Measurements from ENCODE around the gene FAM168A. TPM values are rescaled to one million over a fixed set of nuclear protein-coding genes. Genes with fewer than 3 reads are reported as not detected.

Gene FAM168A
- total and polyA plus RNA-seq, 10 of the 15 experiments (the other 5 are each of a cell fraction or from before 2014, with no cell fraction given), result 1.7 to 20.0 (median 10.0) TPM

DNA sequence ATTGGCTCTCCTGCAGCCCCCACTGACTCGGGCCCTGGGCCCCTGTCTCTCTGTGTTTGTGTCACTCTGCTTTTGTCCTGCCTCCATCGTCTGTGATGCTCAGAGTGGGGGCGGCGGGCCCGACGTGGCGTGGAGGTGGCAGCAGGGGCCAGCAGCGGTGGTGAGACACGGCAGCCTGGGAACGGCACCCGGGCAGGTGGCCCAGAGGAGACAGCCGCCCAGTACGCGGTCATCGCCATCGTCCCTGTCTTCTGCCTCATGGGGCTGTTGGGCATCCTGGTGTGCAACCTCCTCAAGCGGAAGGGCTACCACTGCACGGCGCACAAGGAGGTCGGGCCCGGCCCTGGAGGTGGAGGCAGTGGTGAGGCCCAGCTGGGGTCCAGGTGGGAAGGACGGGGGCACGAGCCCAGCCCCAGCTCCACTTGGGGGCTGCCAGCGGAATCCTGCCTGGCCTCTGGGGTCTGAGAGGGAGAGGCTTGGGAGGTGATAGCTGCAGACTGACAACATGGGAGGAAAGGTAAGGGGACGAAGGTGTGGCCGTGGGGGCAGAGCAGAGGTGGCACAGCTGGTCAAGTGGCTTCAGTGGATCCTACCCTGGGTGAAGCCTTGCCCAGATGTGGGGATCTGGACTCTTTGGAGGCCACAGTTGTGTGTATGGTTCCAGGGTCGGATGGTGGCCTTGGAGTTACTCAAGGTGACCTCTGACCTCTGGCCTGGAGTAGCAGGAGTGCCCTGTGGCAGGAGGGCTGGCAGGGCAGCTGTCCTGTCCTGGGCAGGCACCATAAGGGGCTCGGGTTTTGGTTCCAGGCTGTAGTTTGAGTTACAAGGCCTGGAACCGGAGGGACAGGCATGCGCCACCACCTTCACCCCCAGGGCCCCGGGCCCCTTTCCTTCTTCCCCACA lies 205.6 kb downstream of the FAM168A start:
- Histone ChIP-seq H3K4me3 (no peak overlapping the region), H3K4me1 (ENCODE audit: control insufficient read depth, insufficient read depth, low read length) (peaks cover 16% of the 10 kb centered on the region), H2AFZ (ENCODE audit: control insufficient read depth, low read depth, low read length) (no peak overlapping the region), H3K79me2 (ENCODE audit: control insufficient read depth, insufficient read depth, low read length) (peaks cover 34% of the 10 kb centered on the region), H3K9ac (ENCODE audit: control insufficient read depth, insufficient read depth, low read length) (no peak overlapping the region), H3K36me3 (ENCODE audit: control insufficient read depth in 2 of 2, insufficient read depth in 2 of 2, low read length in 1 of 2) (peaks cover 23 to 75% of the 10 kb centered on the region in 2 experiments), H3K27ac (ENCODE audit: control insufficient read depth, insufficient read depth) (no peak overlapping the region), H3K27me3 (replicated peaks in 1 of 2; ENCODE audit: control insufficient read depth in 2 of 2, insufficient read depth in 2 of 2, low read length in 1 of 2) (no peaks in the 10 kb centered on the region), H4K20me1 (ENCODE audit: control insufficient read depth, insufficient read depth) (no peaks in the 10 kb centered on the region), H3K4me2 (ENCODE audit: control insufficient read depth, insufficient read depth) (no peak overlapping the region), H3K9me3 (replicated peaks; ENCODE audit: control insufficient read depth, insufficient read depth, low read length) (no peaks in the 10 kb centered on the region)
- TF ChIP-seq NR2F1 (conservative IDR thresholded peaks at IDR 0.05) (peak; percentile 66), POLR2A (IDR thresholded peaks at IDR 0.05; ENCODE audit: low read depth, low read length) (peak; percentile 55; the same call in 1 of the 2 replicates), NR2C1 (IDR thresholded peaks at IDR 0.05) (peak; percentile 34; the same call in 1 of the 2 replicates), SPI1 (IDR thresholded peaks at IDR 0.05; ENCODE audit: borderline replicate concordance, insufficient read depth, low read depth, low read length) (no peak)
- TF ChIP-seq, protein P1, sequence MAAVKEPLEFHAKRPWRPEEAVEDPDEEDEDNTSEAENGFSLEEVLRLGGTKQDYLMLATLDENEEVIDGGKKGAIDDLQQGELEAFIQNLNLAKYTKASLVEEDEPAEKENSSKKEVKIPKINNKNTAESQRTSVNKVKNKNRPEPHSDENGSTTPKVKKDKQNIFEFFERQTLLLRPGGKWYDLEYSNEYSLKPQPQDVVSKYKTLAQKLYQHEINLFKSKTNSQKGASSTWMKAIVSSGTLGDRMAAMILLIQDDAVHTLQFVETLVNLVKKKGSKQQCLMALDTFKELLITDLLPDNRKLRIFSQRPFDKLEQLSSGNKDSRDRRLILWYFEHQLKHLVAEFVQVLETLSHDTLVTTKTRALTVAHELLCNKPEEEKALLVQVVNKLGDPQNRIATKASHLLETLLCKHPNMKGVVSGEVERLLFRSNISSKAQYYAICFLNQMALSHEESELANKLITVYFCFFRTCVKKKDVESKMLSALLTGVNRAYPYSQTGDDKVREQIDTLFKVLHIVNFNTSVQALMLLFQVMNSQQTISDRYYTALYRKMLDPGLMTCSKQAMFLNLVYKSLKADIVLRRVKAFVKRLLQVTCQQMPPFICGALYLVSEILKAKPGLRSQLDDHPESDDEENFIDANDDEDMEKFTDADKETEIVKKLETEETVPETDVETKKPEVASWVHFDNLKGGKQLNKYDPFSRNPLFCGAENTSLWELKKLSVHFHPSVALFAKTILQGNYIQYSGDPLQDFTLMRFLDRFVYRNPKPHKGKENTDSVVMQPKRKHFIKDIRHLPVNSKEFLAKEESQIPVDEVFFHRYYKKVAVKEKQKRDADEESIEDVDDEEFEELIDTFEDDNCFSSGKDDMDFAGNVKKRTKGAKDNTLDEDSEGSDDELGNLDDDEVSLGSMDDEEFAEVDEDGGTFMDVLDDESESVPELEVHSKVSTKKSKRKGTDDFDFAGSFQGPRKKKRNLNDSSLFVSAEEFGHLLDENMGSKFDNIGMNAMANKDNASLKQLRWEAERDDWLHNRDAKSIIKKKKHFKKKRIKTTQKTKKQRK (IDR thresholded peaks at IDR 0.05; ENCODE audit: low read depth, low read length), result no peak
- TF ChIP-seq, protein P2, sequence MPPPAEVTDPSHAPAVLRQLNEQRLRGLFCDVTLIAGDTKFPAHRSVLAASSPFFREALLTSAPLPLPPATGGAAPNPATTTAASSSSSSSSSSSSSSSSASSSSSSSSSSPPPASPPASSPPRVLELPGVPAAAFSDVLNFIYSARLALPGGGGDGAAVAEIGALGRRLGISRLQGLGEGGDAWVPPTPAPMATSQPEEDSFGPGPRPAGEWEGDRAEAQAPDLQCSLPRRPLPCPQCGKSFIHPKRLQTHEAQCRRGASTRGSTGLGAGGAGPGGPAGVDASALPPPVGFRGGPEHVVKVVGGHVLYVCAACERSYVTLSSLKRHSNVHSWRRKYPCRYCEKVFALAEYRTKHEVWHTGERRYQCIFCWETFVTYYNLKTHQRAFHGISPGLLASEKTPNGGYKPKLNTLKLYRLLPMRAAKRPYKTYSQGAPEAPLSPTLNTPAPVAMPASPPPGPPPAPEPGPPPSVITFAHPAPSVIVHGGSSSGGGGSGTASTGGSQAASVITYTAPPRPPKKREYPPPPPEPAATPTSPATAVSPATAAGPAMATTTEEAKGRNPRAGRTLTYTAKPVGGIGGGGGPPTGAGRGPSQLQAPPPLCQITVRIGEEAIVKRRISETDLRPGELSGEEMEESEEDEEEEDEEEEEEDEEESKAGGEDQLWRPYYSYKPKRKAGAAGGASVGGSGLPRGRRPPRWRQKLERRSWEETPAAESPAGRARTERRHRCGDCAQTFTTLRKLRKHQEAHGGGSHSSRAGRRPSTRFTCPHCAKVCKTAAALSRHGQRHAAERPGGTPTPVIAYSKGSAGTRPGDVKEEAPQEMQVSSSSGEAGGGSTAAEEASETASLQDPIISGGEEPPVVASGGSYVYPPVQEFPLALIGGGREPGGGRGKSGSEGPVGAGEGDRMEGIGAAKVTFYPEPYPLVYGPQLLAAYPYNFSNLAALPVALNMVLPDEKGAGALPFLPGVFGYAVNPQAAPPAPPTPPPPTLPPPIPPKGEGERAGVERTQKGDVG (CRISPR knock-in tag; IDR thresholded peaks at IDR 0.05), result no peak
- TF ChIP-seq, protein P3, sequence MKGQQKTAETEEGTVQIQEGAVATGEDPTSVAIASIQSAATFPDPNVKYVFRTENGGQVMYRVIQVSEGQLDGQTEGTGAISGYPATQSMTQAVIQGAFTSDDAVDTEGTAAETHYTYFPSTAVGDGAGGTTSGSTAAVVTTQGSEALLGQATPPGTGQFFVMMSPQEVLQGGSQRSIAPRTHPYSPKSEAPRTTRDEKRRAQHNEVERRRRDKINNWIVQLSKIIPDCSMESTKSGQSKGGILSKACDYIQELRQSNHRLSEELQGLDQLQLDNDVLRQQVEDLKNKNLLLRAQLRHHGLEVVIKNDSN (IDR thresholded peaks at IDR 0.05; ENCODE audit: borderline replicate concordance, extremely low read length, insufficient read depth, low read depth, low read length), result no peak
- TF ChIP-seq, protein P4, sequence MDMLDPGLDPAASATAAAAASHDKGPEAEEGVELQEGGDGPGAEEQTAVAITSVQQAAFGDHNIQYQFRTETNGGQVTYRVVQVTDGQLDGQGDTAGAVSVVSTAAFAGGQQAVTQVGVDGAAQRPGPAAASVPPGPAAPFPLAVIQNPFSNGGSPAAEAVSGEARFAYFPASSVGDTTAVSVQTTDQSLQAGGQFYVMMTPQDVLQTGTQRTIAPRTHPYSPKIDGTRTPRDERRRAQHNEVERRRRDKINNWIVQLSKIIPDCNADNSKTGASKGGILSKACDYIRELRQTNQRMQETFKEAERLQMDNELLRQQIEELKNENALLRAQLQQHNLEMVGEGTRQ (IDR thresholded peaks at IDR 0.05; ENCODE audit: borderline replicate concordance, low read depth, low read length), result no peak
- intact Hi-C loops (cut with micrococcal nuclease; ENCODE audit: unreplicated experiment), result loop anchor here (1.0 to 2.0 kb wide), 2 partner anchors 16 to 41 kb away; partner anchors contain the start of gene RELT
- SMC1A ChIA-PET (ENCODE audit: uncharacterized antibody, unreplicated experiment), result interaction anchor here (0.7 to 2.7 kb wide), 10 partner anchors 8 to 269 kb away, joined by 3 to 44 read pairs (median 5); no protein-coding TSS in a partner anchor
- in situ Hi-C loops (cut with MboI), result no loop called here
- ATAC-seq (no peak), FAIRE-seq (no peak), DNase-seq (ENCODE audit: low read depth, low spot score) (no peak)
- RAD21 ChIA-PET (ENCODE audit: unreplicated experiment), result interaction anchor here (0.7 to 2.3 kb wide), 13 partner anchors 7 to 269 kb away, joined by 3 to 71 read pairs (median 7); partner anchors contain the start of gene RELT
- POLR2A ChIA-PET, result interaction anchor here (0.9 kb wide), 1 partner anchor 18 kb away, joined by 3 read pairs; no protein-coding TSS in a partner anchor
- CTCF ChIA-PET, result interaction anchor here (0.6 to 25.6 kb wide), 16 partner anchors 8 to 721 kb away, joined by 3 to 400 read pairs (median 6); no protein-coding TSS in a partner anchor
- WGBS (ENCODE audit: insufficient coverage, insufficient replicate concordance, low lambda C conversion rate, missing lambda C conversion rate), result 82% methylated on average over 25 of the region's 31 CpGs
- no TSS peak for BruUV-seq (replicated peaks)
